AG08395 (cell line): ENCODE data around the gene NEURL3.
"Not testable (repeated sequence)": the region's sequence is repeated elsewhere in the genome, so short reads cannot be mapped to it uniquely, and the experiment has no call there.

ENCODE experiments used
- DNase-seq: peaks from one replicate; pipeline ENCODE4 v3.0.0; 2012; ENCODE audit warnings: mixed read lengths, low spot score

Gene NEURL3

GRCh38 chr2:96505231-96505889, at the start of gene NEURL3:
TSS of gene NEURL3 (minus strand) at chr2:96505357. CDS start at chr2:96505286, 71 bp downstream.
- DNase-seq = no peak

DNA sequence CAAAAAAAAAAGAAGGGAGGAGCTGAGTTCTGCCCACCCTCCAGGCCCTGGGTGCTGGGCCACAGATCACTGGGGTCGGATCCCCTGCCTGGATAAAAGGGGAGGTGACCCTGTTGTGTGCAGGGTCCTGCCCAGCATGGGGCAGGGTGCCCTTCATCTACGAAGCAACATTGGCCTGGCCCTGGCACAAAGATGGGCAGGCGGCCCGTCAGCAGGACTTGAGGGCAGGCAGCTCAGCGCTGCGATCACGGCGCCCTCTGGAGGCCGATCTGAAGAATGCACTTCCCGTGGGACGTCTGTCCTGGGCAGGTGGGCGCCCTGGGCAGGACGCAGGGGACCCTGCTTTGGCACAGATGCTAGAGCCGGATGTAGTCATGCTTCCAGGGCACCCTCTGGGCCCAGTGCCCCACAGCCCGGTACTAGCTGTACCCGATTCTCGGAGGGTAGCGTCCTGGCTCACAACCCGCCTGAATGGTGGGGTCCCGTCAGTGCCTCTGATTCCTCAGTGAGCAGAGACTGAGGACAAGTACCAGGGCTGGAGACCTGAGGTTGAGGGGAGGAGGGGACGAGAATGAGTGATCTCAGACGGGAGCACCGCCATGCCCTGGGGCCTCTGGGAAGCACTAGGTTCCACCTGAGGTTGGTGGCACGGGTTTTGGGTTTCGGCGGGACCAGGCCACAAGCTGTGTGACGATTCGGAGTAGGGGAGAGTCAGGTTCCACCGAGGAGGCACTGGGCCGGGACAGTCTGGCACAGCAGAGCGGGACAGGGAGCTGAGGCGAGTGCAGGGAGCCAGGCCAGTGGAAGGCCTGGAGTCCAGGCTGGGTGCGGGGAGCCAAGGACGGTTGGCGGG, 49.4 kb upstream of the NEURL3 start:
- peak; percentile 83 for DNase-seq

DNA sequence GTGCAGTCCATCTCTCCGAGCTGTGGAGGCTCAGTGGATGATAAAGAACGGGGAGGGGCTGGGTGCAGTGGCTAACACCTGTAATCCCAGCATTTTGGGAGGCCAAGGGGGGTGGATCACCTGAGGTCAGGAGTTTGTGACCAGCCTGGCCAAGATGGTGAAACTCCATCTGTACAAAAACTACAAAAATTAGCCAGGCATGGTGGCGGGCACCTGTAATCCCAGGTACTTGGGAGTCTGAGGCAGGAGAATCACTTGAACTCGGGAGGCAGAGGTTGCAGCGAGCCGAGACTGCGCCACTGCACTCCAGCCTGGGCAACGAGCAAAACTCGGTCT, 48.8 kb upstream of the NEURL3 start:
- DNase-seq = not testable (repeated sequence)

- DNase-seq = no peak
These were observed 48.2 kb upstream of the NEURL3 start for GRCh38 chr2:96553176-96553956.

DNA sequence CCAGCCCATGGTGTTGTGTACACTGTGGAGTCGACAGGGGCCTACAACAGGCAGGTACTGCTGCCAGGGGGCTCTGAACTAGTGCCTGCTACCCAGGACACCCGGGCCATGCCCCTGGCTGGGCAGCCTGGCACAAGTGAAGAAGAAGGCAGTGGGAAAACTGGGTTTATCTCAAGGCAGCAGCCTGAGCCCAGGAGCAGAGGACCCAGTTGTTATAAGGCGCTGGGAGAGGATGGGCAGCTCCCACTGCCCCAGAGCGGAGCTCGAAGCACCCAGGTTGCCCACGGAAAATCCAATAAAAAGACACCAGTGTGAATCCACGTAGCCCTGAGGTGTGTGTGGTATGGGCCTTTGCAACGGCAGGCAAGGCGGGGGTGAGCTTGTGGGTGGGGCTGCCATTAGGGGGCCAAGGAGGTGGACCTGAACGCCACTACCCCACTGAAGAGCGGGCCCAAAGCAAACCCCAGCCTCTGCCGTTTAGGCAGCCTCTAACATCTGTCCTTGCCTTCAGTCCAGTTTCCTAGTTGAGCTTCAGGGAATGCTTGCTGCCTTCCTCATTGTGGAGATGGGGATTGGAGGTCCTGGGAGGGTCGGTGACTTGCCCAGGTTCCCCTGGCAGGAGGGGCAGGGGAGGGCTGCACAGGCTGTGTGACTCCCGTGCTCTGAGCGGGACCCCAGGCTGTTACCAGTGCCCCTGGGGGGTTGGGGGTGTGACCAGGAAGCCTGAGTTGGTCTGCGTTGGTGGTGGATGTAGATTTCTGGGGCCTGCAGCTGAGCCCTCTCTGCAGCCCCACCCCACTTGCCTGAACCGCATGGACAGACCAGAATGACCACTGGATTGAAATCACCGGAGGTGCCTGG, 47.4 kb upstream of the NEURL3 start:
- no peak for DNase-seq

GRCh38 chr2:96551605-96552314, 46.6 kb upstream of the NEURL3 start:
- DNase-seq = no peak

DNA sequence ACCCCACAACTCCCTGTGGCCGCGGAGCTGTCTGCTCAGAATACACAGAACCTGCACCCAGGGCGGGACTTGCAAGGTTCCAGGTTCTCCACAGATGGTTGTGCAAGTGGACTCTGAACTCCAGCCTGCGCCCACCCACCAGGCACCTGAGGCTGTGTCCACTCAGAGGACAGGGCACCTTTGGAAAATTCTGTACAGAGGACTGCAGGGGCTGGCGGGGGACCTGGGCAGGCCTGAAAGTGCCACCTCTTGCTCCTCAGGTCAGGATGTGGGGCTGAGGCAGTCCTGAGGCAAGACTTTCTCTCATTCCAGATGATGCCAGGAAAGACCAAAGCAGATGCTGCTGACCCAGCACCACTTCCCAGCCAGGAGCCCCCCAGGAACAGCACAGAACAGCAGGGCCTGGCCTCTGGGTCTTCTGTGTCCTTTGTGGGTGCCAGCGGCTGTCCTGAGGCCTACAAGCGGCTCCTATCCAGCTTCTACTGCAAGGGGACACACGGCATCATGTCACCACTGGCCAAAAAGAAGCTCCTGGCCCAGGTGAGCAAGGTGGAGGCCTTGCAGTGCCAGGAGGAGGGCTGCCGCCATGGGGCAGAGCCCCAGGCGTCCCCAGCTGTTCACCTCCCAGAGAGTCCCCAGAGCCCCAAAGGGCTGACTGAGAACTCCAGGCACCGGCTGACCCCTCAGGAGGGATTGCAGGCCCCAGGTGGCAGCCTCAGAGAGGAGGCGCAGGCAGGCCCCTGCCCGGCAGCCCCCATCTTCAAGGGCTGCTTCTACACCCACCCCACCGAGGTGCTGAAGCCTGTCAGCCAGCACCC, 45.8 kb upstream of the NEURL3 start:
- no peak for DNase-seq

- DNase-seq = no peak
These were observed 45.0 kb upstream of the NEURL3 start for GRCh38 chr2:96549967-96550786.

GRCh38 chr2:96549466-96549785, 44.3 kb upstream of the NEURL3 start:
- DNase-seq = no peak

- DNase-seq = no peak
These were observed 43.7 kb upstream of the NEURL3 start for GRCh38 chr2:96548558-96549465.

DNA sequence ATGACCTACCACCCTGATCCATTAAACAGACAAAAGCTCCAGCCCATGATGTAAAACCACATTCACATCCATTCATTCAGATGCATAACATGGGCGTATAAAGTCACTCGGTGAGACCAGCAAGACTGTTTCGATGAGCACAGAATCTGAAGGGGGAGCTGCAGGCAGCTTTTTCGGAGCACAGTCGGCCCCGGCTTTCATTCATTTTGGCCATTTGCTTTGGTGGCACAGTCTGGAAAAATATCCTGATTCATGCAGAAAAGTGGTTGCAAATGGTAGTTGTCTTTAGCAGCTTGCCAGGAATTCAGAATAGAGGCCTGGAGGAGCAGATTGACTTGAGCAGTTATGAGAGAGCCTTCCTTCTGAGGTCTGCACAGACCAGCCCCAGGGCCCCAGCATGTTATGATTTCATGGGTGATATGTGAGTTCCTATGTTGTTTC, 42.6 kb upstream of the NEURL3 start:
- DNase-seq = no peak

- DNase-seq = no peak
These were observed 42.1 kb upstream of the NEURL3 start for GRCh38 chr2:96547203-96547641.

- DNase-seq = no peak
These were observed 41.6 kb upstream of the NEURL3 start for GRCh38 chr2:96546797-96547196.

- no peak for DNase-seq
These were observed 41.2 kb upstream of the NEURL3 start for GRCh38 chr2:96546321-96546720.

DNA sequence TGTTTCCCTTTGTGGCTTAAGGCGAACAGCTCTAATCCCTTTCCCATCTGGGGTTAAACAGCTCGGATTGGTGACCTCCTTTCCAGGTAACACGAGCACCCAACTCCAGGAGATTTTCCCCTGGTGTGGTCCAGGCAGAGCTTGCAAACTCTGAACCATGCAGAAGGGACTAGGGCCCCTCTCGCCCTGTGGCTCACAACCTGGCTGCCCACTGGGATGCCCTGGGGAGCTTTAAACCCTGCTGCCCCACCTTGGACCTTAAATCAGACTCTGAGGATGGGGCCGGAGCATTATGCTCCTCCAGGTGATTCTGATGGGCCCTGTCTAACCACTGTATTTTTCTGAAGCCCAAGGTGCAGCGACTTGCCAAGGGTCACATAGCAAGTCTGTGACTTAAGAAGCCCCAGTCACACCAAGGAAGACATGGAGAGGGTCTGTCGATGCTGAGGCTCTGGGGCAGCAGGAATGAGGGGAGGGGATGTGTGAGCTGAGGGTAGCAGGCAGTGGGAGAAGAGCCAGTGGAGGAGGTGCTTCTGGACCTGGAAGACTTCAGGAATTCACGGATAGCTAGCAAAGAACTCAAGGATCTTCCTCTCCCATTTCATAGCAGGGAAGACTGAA, 37.3 kb upstream of the NEURL3 start:
- DNase-seq = no peak

- peak; percentile 82 for DNase-seq
These were observed 36.4 kb upstream of the NEURL3 start for GRCh38 chr2:96541398-96542152.

GRCh38 chr2:96540136-96540535, 35.0 kb upstream of the NEURL3 start:
- DNase-seq = peak; percentile 58
